Retina (tissue), 1 donor: Measurements from ENCODE around the gene LRRC74A.
A peak's percentile ranks its signal among the peaks of the same experiment; 100 is the strongest.

ENCODE experiments used
- DNase-seq: peaks from one replicate; pipeline ENCODE4 v3.0.0-alpha.2; 2016

Gene LRRC74A

GRCh38 chr14:76810953-76811400, 15.2 kb upstream of the LRRC74A start:
- peak; percentile 46 for DNase-seq

- DNase-seq = no peak
Measured at GRCh38 chr14:76811561-76811960, 14.6 kb upstream of the LRRC74A start.

GRCh38 chr14:76812093-76812421, 14.2 kb upstream of the LRRC74A start:
- DNase-seq = no peak

DNA sequence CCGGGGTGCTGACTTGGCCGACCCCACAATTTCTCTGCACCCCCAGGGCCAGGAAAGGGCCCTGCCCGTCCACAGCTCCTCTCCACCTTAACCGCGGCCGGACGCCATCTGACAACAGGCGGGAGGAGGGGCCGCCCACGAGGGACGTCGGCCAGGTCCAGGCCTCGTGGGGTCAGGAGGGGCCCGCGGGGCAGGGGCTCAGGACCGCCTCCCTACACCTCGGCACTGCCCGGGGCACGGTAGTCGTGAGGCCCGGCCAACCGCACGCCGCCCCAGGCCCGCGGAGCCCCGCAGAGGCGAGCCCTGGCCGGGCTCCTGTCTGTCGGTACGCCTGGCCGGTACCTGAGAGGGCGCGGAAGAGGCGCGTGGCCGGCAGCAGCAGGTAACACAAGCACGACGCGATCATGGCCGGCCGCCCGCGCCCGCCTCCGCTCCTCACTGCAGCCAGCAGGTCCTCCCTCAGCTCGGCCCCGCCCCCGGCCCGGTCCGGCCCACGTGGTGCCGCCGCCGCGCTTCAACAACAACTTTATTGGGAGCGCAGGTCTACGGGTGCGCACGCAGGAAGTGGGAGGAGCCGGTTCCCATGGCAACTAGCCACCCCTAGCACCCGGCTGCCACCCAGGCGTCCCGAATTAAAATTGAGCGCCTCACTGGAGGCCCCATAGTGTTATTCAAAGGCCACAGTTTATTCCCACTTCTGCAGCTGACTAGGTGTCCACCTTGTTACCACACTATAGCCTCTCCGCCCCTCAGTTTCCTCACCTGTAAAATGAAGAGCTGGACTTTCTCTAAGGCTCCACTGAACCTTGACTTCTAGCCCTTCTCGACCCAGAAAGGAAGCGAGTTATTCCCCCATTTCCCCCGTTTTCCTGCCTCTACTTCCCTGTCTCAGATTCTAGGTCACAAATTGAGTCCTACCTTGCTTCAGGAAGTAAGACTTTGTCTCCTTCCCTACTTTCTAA, 13.5 kb upstream of the LRRC74A start, which contains the start of gene ANGEL1:
Gene ANGEL1, minus strand, starts transcription at position 461 of the 962 bp plus-strand sequence. Its CDS starts 55 bp downstream, at position 406.
- DNase-seq = peak; percentile 98

DNA sequence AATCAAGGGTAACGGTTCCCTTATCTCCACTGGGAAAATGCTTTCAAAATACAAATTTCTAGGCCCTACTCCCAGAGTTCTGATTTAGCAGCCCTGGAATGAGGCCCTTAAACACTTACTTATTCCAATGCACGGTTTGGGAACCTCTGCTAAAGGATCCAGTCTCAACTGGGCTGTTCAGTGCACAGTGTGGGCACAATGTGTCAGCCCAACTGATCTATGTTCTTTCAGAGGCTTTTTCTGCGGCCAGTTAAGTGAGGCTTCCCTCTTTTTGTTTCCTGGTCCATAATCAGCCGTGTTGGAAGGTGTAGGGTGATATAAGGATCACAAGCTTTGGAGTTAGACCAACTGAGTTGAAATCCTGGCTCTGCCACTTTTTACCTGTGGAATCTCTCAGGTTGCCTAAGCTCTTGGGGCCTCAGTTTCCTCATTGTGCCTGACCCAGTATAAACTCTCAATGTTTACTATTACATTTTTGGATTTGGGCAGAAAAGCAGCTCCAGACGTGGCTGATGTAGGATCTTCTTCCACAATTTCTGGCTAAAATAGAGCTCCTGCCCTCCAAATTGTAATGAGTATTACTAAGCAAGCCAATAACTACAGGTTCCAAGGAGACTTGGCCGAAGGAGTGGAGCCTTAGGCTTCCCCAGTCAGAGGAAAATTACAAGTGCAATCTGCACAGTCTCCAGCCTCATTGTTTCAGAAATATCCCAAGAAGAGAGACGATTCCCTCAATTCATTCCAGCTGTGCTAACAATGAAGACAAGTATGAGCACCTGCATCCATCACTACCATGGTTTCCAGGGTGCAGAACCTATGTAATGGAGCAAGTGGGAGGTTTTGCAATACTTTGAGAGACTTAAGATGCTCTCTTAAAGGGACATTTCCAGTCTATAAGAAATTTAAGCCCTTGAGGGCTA, 11.2 kb upstream of the LRRC74A start:
- no peak for DNase-seq

GRCh38 chr14:76820700-76821099, 5.5 kb upstream of the LRRC74A start:
- DNase-seq = no peak

DNA sequence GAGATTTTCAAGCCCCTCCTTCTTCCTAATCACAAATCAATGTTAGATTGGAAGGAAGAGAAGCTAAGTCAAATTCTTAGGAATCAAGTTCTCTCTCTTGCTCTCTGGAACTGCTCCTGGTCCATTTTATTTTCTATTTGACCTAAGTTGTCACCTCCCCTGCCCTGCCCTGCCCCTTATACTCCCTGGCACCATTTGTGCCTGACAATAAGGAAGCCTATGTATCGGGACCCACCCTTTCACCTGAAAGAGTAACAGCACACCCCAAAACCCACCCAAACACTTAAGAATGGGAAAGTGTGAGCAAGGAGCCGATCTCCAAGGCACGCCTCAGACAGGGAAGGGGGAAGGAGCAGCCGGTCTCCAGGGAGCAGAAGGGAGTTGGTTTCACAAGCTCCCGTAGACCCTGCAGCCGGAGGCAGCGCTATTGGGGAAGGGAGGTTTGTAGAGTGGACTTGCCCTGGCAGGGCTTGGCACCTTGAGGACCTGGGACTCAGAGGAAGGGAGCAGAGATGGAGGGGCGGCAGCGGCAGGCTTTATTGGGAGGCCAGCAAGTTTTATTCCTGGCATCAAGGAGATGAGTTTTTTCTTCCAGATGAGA, 1.6 kb downstream of the LRRC74A start:
- DNase-seq = peak; percentile 44

DNA sequence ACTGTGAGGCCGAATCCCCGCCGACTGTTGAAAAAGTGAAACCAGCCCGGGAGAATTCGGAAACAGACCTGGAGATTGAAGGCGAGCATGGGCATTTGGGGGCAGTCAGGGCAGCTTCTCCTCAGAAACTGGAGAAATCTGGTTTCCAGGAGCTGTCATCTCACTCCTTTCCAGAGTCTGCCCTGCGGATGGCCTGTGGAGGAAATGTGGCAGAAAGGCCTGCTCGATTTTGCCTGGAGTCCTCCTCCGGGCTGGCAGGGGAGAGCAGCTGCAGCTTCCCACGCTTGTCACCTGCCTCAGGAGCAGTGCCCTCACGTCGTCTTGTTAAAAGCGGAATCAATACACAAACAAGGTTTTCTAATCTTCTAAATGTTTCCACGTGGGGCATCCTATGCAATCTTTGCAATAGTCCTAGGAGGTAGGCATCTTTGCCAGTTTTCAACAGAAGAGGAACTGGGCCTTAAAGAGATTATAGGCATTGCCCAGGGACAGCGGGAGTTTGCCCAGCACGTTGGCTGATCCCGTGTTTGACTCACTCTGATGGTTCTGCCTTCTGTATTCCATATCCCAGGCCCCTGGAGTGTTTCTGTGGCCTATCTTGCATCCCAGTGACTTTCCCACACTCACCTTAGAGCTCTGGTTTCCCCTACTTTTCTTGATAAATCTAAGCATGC, 2.3 kb downstream of the LRRC74A start:
- DNase-seq = peak; percentile 53

GRCh38 chr14:76829013-76829365, 2.8 kb downstream of the LRRC74A start:
- peak; percentile 46 for DNase-seq

DNA sequence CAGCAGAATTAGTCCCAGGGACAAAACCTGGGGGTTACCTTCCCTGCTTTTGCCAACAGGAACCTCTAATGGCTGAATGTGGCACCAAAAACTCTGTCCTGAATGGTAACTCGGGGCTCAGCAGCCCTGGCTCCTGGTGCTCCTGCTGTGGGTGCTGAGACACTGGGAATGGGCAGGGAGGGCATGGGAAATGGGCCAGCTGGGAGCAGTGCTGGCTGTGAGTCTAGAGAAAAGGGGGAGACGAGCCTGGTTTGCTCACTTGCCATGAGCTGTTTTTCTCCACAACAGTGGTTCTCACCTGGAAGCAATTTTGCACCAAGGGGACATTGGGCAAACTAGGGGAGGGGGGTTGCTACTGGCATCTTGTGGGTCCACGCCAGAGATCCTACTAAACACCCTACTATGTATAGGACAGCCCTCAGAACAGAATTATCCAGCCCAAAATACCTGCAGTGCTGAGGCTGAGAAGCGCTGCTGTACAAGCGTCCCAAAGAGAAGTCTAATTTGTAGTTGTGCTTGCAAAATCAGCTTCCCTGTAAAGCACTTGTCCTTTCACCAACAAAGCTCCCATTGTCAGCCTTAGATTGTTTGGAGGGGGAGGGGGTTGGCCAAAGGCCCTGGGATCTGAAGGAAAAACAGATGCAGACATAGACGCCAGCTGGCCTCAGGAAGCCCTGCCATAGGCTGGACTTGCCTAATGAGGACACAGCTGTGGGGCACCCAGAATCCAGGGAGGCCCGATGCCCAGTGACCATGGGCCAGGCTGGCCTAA, 3.6 kb downstream of the LRRC74A start:
- DNase-seq = peak; percentile 85

DNA sequence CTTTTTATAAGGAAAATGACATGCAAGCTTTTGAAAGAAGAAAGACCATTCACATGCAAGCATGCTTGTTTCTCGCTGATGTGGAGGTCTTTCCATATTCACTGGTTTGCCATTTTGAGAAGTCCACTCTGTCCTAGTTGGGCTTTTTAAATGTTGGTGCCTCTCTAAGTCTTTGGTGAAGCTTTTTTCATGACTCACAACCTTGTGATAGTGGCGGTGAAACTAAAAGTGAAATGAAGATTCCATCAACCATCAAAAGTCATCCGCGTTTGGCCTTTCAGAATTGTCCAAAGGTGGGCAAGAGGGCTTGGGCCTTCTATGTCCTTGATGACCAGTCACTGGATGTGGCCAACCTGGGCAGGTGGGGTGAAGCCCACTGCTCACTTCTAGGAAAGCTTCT, 4.3 kb downstream of the LRRC74A start:
- DNase-seq = no peak

GRCh38 chr14:76832503-76832988, 6.3 kb downstream of the LRRC74A start:
- DNase-seq = no peak

DNA sequence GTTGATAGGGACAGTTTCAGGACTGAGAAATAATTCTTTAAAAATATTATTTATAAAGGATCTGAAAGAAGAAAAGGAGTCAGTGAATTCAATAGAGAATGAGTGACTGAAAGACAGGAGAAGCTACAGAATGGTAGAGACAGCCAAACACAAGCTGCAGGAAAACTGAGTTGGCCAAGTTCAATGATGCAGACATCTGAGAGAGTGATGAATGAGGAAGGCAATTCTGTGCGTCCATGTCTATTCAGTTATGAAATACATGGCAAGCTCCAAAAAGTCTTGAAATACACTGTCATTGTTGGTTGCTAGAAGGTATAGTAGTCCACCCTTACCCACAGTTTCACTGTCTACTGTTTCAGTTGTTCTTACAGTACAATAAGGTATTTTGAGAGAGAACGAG, 6.8 kb downstream of the LRRC74A start:
- DNase-seq = no peak

DNA sequence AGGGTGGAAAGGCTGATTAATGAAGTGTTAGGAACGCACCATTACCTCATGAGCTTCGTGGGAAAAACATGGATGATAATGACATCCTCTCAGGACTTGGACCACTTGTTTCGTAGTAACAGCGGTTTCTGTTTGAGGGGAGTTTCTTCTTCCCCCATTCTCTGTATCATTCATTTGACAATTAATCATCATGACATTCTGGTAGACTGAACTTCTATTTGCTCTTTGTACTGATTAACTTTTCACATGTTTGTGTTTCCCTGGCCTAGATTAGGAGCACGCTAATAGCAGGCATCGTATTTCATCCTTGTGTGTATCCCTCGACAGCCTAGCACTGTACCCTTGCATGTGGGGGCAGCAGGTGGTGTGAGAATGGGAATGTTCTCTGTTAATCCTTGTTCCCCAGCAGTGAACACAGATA, 8.0 kb downstream of the LRRC74A start:
- DNase-seq = peak; percentile 43

DNA sequence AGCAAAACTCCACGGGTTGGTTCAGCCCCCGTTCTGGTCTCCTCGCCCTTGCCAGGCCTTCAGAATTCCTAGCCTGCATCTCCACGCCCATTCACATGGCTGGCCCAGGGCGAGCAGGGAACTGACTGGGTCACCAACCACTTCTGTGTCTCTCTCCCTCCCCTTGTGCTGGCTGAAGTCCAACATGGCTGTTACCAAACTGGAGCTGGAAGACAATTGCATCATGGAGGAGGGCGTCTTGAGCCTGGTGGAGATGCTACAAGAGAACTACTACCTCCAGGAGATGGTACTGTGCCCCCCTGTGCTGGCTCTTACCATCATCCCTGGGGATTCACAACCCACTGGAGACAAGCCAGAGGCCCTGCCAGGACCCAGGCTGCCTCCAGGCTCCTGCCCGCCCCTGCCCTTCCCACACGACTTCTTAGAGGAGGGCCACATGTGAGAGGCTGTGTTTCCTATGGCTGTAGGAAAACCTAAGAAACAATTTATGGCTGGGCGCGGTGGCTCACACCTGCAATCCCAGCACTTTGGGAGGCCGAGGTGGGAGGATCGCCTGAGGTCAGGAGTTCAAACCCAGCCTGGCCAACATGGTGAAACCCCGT, 9.9 kb downstream of the LRRC74A start:
- DNase-seq = no peak

GRCh38 chr14:76837524-76837923, 11.3 kb downstream of the LRRC74A start:
- no peak for DNase-seq

DNA sequence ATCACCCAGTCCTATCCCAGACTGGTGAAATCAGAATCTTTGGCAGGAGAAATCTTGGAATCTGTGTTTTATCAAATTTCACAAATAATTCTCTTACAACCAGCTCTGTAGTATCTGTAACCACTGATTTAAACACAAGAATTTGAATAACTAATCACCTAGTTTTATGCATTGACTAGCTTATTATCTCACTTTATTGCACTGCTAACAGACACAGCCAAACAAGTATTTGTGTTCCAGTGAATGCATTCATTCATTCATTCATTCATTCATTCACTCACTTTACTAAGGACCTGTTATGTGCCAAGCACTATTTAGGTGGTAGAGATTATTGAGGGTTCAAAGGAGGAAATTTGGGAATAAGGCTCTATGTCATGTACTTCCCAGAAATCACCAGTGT, 16.2 kb downstream of the LRRC74A start:
- no peak for DNase-seq

DNA sequence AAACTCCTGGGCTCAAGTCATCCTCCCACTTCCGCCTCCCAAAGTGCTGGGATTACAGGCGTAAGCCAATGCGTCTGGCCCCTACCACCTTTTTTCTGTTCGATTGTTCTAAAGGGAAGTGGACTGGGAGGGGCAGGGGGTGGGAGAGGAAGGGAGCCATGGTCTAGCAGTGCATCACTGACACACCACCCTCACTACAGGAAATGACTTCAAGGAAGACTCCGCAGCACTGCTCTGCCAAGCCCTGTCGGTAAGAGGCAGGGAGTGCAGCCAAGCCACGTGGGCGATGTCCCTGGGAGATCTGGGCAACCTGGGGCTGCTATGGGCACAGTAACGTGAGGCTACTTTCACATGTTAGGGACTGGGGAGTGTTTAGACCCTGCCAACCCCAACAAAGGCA, 18.0 kb downstream of the LRRC74A start:
- DNase-seq = no peak

- DNase-seq = no peak
Measured at GRCh38 chr14:76846331-76847047, 20.3 kb downstream of the LRRC74A start.

- DNase-seq = no peak
Measured at GRCh38 chr14:76848879-76849278, 22.7 kb downstream of the LRRC74A start.
